Measurements from ENCODE around the gene EFHD2.
"Not testable (repeated sequence)": the region's sequence is repeated elsewhere in the genome, so short reads cannot be mapped to it uniquely, and the experiment has no call there.

EFHD2 gene

DNA sequence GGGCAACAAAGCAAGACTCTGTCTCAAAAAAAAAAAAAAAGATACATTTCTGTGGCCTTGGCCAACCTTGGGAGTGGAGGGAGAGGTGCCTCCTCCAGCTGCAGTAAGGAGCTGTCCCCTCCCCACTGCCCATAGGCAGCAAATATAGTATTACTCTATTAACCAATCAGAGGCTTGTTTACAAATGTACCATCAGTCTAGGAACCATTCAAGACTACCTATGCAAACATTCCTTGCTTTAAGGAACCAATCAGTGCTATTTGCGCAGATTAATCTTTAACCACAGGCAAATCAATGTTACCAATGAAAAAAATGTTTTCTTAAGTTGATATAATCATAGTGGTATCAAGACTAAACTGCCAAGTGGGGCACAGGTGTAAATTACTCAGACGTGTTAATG lies 47.9 kb downstream of the EFHD2 start:
- DNase-seq = no peak

DNA sequence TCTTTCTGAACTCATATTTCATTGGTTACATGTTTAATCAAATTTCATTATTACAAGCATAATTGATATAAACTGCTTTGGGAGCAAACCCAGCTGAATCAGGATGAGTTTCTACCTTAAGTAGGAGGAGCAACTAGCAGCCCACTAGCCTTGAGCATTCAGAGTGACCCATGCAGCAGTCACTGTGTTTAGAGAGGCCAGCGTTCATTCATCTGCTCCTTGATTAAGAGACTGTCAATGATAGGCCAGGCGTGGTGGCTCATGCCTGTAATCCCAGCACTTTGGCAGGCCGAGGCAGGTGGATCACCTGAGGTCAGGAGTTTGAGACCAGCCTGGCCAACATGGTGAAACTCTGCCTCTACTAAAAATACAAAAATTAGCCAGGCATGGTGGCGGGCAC lies 48.7 kb downstream of the EFHD2 start:
- not testable (repeated sequence) for DNase-seq

DNA sequence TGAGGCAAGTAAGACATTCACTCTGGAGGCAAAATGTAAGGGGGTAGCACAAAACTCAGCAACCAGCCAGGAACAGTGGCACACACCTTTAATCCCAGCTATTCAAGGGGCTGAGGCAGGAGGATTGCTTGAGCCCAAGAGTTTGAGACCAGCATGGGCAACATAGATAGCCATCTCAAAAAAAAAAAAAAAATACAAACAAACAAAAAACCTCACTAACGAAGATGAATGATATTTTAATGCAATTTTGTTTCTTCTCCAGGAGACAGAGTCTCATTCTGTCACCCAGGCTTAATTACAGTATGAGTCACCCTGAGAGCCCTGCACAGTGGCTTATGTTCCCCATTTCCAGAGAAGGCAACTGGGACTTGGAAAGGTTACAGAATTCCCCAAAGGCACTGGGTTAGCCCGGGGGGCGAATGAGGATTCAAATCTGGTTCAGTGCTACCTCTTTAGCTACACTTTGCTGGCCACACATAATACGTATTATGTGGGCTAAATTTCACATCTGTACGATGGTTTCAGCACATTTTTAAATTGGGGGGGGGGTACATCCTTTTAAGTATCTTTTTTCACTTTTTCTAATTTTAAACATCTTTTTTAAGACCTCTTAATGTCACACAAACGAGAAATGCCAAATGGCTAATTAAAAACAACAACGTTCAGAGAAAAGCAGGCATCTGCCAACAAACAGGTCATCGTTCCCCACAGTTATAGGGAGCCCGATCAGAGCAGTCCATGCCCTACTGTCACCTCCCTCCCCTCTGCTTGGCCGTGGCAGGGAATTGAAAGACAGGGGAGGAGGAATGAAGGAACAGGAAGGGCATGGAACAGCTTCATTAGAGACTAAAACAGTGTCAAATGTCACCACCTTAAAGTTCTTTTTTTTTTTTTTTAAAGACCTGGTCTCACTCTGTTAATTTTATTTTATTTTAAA lies 50.4 kb downstream of the EFHD2 start:
- peak; percentile 64 for DNase-seq

DNA sequence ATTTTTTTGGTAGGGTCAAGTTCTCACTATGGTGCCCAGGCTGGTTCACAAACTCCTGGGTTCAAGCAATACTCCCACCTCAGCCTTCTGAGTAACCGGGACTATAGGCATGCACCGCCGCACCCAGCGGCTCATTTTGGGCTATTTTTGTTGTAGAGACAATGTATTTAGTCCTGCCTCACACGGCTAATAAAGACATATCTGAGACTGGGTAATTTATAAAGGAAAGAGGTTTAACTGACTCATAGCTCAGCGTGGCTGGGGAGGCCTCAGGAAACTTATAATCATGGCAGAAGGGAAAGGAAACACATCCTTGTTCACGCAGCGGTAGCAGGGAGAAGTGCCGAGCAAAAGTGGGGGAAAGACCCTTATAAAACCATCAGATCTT lies 51.0 kb downstream of the EFHD2 start:
- DNase-seq = no peak

DNA sequence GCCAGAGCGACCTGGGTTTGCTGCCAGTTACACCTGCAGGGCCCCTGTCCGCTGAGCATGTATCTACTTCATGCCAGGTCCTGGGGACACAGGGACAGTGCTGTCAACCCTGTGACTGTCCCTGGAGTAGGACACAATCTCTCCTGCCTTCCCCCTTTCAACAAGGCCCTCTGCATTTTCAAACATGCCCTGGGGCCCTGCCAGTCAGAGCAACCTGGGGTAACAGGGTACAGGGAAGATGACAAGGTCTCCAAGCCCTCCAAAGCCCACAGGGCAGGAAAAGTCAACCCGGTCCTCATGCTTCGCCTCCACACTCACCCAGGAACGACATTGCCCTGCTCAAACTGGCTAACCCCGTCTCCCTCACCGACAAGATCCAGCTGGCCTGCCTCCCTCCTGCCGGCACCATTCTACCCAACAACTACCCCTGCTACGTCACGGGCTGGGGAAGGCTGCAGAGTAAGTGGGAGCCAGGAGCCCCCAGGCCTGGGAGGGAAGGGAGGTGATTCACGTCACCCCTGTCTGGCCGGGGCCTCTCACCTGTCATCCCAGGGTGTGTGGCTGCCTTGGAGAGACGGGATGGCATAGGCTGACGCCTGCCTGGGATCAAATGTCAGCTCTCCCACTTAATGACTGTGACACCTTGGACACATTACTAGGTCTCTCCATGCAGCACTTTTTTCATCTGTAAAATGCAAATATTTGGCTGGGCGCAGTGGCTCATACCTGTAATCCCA lies 53.5 kb downstream of the EFHD2 start:
- DNase-seq = not testable (repeated sequence)

DNA sequence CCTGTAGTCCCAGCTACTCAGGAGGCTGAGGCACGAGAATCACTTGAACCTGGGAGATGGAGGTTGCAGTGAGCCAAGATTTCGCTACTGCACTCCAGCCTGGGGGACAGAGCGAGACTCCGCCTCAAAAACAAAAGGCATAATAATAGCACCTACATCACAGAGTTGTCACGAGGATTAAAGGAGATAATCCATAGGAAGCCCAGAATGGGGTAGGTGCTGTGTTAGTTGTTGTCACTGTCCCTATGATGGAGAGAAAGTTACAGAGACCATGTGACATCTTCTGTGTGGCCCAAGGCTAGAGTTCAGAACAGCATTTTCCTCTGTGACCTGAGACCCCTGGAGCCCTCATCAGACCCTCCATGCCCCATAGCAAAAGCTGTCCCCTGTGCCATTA lies 54.2 kb downstream of the EFHD2 start:
- DNase-seq = not testable (repeated sequence)

DNA sequence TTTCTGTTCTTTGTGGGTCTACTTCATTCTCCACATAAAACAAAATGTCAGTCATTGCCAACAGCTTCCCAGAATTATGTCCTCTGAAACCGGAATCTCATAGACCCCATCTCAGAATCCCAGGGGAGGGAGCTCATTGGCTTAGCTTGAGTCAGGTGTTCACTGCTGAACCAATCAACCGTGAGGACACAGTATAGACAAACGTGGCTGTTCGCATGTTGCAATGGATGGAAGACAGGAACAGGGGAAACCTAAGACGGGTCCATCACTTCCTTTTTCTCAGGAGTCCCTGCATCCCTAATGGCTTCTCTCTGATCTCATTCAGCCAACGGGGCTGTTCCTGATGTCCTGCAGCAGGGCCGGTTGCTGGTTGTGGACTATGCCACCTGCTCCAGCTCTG lies 56.0 kb downstream of the EFHD2 start:
- DNase-seq = no peak

DNA sequence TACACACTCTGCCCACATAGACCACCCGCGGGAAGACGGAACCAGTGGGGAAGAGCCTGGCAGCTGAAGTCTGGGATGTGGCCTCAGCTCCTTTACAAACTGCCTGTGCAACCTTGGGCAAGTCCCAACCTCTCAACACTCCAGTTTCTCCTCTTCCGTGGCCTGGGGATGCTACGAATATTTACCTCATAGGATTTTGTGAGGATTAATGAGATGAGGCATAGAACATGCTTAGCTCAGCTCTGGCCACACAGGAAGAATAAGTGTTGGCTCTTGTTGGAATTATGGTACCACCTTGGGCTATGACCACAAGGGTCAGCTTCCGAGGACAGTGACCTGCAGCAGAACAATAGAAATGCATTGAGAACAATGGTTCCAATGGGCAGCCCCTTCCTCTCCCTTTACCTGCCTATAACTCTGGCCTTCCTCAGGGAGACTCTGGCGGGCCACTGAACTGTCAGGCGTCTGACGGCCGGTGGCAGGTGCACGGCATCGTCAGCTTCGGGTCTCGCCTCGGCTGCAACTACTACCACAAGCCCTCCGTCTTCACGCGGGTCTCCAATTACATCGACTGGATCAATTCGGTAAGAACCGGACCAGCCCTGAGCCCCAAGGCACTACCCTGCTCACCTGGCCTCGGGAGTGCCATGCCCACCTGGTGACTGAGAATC lies 57.4 kb downstream of the EFHD2 start:
- not testable (repeated sequence) for DNase-seq

DNA sequence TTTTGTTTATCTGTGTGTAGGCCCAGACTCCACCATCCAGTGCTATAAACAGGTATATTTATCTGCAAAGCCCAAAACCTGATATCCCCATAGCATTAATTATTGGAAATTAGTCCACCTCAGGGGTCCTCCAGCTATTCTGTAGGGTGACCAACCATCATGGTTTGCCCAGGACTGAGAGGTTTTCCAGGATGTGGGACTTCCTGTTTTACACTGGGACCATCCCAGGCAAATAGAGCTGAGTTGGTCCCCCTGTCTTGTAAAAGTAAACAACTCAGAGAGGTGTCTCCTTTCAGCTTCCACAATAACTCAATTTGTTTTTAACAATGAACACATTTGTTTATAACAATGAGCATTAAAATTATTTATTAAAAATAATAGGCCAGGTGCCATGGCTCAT lies 58.5 kb downstream of the EFHD2 start:
- no peak for DNase-seq

DNA sequence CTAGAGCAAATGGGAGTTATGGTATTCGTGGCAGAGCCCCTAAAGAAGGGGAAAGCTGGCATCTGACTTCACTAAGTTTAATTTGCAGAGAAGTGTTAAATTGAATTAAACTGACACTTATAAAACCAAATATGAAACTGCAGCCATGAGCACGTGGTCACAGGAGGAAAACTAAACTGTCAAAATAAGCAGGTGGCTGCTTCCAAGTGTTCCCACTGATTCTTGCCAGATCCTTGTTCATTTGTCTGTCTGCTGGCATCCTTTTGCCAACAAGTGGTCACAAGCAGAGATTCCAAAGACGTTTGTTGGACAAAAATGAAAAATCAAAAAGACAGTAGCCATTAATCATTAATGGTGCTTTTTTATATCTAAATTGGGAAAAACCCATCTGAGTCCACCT lies 59.7 kb downstream of the EFHD2 start:
- DNase-seq = peak; percentile 45

DNA sequence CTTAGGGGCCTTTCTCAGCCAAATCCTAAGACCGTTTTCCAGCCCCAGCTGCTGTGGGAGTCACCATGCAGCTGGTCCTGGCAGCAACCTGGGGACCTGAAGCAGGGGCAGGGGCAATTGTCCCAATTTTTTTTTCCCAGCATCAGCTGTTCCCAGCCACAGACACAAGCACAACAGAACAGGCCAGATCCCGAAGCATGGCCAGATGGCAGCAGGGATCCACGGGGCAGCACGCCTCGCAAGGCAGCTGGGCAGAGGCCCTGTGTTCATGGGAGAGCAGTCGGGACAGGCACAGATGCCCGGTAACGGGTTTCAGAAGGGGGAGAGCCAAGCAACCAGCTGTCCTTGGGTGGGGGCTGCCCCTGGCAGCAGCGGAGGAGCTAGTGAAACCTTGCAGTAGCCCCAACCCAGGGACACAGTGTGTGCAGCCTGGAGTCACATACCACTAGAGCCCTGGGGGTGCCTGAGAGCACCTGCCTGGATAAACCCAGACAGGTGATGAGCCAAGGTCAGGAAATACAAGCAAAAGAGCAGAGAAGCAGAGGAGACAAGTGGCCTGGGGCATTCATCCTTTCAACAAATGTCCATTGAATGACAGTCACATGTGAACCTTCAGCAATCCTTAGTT lies 60.2 kb downstream of the EFHD2 start:
- peak; percentile 45 for DNase-seq

DNA sequence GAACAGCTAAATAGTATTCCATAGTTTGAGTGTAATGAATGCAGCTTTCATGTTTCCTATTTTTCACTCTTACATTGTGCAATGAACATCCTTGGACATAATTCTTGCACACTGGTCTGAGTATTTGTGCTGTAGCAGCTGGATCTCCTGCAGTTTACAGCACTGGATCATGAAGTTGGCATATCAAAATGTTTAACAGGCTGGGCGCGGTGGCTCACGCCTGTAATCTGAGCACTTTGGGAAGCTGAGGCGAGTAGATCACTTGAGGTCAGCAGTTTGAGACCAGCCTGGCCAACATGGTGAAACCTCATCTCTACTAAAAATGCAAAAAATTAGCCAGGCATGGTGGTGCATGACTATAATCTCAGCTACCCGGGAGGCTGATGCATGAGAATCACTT lies 61.4 kb downstream of the EFHD2 start:
- not testable (repeated sequence) for DNase-seq

DNA sequence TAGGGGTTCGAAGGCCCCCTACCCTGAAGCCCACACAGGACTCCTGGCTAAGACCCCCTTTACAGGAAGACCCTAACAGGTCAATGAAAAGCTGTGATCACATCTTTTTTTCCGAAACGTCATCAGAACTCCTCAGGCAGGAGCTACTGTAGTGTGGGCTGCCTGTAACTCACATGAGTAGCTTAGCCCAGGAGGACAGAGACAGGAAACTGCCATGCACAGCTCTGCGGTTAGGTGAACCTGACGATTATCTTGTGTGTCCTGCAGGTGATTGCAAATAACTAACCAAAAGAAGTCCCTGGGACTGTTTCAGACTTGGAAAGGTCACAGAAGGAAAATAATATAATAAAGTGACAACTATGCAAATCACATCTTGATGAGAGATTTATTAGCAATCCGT lies 62.0 kb downstream of the EFHD2 start:
- not testable (repeated sequence) for DNase-seq

DNA sequence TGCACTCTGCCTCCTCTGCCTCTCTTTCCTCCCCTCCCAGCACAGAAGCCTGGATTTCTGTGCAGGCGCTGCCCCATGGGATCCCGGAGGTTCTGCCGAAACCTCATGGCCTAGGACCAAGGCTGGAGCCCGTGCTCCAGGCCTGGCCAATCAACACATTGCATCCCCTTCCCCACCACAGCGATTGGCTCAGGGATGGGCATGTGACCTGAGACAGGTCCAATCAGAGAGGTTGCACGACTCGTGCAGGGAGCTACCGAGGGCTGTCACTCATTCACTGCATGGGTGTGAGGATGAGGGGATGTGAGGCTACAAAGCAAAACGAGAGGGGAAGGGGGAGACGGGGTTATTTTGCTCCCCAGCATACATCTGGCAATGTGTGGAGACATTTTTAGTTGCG lies 62.9 kb downstream of the EFHD2 start:
- DNase-seq = no peak

DNA sequence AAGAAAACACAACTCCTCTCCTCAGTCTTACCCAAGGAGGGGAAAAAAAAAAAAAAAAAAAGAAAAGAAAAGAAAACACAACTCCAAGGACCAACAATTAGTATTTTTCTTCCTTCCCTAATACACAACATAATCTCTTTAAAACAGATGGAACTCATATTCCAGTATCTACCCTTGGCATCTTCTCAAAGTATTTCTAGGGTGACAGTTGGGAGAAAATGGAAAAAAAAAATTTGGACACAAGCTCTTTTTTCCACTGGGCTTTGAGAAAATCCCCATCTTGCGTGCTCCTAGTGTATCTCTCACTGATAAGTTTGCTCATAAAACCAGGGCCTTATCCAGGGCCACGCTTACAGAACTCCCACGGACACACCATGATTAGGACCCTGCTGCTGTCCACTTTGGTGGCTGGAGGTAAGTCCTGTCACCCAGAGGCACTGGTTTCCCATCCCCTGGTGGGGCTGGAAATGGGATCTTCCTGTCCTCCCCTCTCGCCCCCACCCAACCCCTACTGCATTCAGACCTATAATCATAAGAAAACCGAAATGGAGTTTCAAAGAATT lies 66.1 kb downstream of the EFHD2 start, which contains the start of gene CELA2B:
Gene CELA2B, plus strand, starts transcription at position 353 of the 563 bp plus-strand sequence. Its CDS starts 22 bp downstream, at position 375.
- DNase-seq = no peak

DNA sequence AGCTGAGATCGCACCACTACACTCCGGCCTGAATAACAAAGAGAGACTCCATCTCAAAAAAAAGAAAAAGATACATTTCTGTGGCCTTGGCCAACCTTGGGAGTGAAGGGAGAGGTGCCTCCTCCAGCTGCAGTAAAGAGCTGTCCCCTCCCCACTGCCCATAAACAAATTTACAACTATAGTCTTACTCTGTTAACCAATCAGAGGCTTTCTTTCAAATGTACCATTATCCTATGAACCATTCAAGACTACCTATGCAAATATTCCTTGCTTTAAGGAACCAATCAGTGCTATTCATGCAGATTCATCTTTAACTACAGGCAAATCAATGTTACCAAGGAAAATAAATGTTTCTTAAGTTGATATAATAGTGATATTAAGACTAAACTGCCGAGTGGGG lies 67.2 kb downstream of the EFHD2 start:
- no peak for DNase-seq

DNA sequence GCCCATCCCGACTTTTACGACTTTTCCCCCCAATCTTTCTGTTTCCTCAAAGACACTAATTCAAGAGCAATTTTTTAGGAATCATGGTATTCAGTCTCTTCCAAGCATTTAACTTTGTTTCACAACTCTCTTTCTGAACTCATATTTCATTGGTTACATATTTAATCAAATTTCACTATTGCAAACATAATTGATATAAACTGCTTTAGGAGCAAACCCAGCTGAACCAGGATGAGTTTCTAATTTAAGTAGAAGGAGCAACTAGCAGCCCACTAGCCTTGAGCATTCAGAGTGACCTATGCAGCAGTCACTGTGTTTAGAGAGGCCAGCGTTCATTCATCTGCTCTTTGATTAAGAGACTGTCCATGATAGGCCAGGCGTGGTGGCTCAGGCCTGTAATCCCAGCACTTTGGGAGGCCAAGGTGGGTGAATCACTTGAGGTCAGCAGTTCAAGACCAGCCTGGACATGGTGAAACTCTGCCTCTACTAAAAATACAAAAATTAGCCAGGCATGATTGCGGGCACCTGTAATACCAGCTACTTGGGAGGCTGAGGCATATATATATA lies 68.0 kb downstream of the EFHD2 start:
- no peak for DNase-seq
